ENCODE results near the gene GP9. TPM values are rescaled to one million over a fixed set of nuclear protein-coding genes. Genes with fewer than 3 reads are reported as not detected.
"Not testable (repeated sequence)": the region's sequence is repeated elsewhere in the genome, so short reads cannot be mapped to it uniquely, and the experiment has no call there.

GP9 gene
- polyA plus RNA-seq, 3 donors from 2014 or later: 1.2 to 12.8 TPM; not detected in 1

DNA sequence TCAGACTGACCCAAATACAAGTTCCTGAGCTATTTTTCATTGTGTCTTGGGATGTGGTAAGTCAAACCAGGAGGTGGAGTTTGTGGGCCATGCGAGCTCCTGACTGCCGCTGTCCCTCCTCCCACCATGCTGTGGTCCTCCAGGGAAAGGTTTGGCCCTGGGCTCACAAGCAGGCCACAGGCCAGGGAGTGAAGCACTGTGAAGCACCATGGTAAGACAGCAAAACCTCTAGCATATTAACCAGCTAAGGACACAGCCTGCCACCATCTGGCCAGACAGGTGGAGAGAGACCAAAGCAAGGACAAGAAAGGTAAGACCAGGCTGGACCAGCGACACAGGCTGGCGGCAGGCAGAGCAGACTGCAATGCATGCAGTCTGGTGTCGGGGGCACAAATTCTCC lies 45.7 kb downstream of the GP9 start:
- H3K27ac Mint-ChIP-seq: peak overlapping the region in 4 of 6 donors; percentile 28 to 48 (median 43)

GRCh38 chr3:129106866-129107565 lies 46.4 kb downstream of the GP9 start:
- peaks cover 0 to 5% (median 0%) of the 10 kb centered on the region in 3 donors for H3K27me3 Mint-ChIP-seq (ENCODE audit: low read depth in 3 of 3)
- DNase-seq: no peak
- no peak overlapping the region for H3K4me3 Mint-ChIP-seq
- peaks cover 53 to 71% of the 10 kb centered on the region in 2 donors for H3K4me1 Mint-ChIP-seq
- peak overlapping the region in 2 of 6 donors; percentile 32 to 67 for H3K27ac Mint-ChIP-seq
- H3K9me3 Mint-ChIP-seq: no peaks in the 10 kb centered on the region
- peaks cover 5 to 20% (median 9%) of the 10 kb centered on the region in 3 donors for H3K36me3 Mint-ChIP-seq

More for the DNA sequence above, 45.7 kb downstream of the GP9 start:
- Mint-ChIP-seq H3K4me1 (peaks cover 57 to 74% of the 10 kb centered on the region in 2 donors), H3K9me3 (no peaks in the 10 kb centered on the region), H3K4me3 (no peak overlapping the region), H3K36me3 (peaks cover 5 to 17% (median 9%) of the 10 kb centered on the region in 3 donors), H3K27me3 (ENCODE audit: low read depth in 3 of 3) (peaks cover 0 to 5% (median 2%) of the 10 kb centered on the region in 3 donors)
- DNase-seq: no peak

- Mint-ChIP-seq H3K9me3 (no peaks in the 10 kb centered on the region), H3K27me3 (ENCODE audit: low read depth in 3 of 3) (peaks cover 0 to 5% (median 0%) of the 10 kb centered on the region in 3 donors), H3K4me3 (peak overlapping the region in 1 of 5 donors; percentile 27), H3K4me1 (peaks cover 50 to 77% of the 10 kb centered on the region in 2 donors), H3K36me3 (peaks cover 5 to 20% (median 9%) of the 10 kb centered on the region in 3 donors), H3K27ac (peak overlapping the region in 4 of 6 donors; percentile 16 to 75 (median 46))
- DNase-seq: no peak
Measured at GRCh38 chr3:129107793-129108192, 47.2 kb downstream of the GP9 start.

- not testable (repeated sequence) for H3K27ac Mint-ChIP-seq; DNase-seq; H3K4me3 Mint-ChIP-seq; H3K9me3 Mint-ChIP-seq; H3K27me3 Mint-ChIP-seq (ENCODE audit: low read depth in 3 of 3)
- peaks cover 5 to 26% (median 5%) of the 10 kb centered on the region in 3 donors for H3K36me3 Mint-ChIP-seq
- H3K4me1 Mint-ChIP-seq: peaks cover 44 to 78% of the 10 kb centered on the region in 2 donors
Measured at GRCh38 chr3:129111076-129111780, 50.6 kb downstream of the GP9 start.

Other genes starting within 250 kb of the GP9 start
- 10 to 100 TPM; 11.8 to 18.9 (median 16.4) TPM for gene ACAD9, start 181.2 kb upstream of the GP9 start, polyA plus RNA-seq
- gene CFAP92, start 66.7 kb upstream of the GP9 start, polyA plus RNA-seq: not detected
- gene EFCC1, start 59.5 kb upstream of the GP9 start, polyA plus RNA-seq: under 1 TPM; 0.55 to 0.80 (median 0.58) TPM
- 10 to 100 TPM in 2 of 3 donors, 1 to 10 TPM in 1; 8.1 to 20.1 (median 12.5) TPM for gene RAB43, start 61.0 kb downstream of the GP9 start, polyA plus RNA-seq
- gene ISY1, start 100.3 kb downstream of the GP9 start, polyA plus RNA-seq: 100 to 1,000 TPM in 2 of 3 donors, 10 to 100 TPM in 1; 91.1 to 107 (median 103) TPM
- gene CNBP, start 123.1 kb downstream of the GP9 start, polyA plus RNA-seq: 1,000 to 10,000 TPM in 1 of 3 donors, 100 to 1,000 TPM in 2; 728 to 1,257 (median 878) TPM
- gene COPG1, start 188.8 kb downstream of the GP9 start, polyA plus RNA-seq: 100 to 1,000 TPM in 1 of 3 donors, 10 to 100 TPM in 2; 35.2 to 139 (median 64.6) TPM
- 100 to 1,000 TPM in 1 of 3 donors, 10 to 100 TPM in 2; 58.6 to 111 (median 78.1) TPM for gene HMCES, start 218.1 kb downstream of the GP9 start, polyA plus RNA-seq